HK-2 (cell line): Measurements from ENCODE around the gene WDR89.
"Not testable (repeated sequence)": the region's sequence is repeated elsewhere in the genome, so short reads cannot be mapped to it uniquely, and the experiment has no call there.

Experiments
- DNase-seq: peaks from one replicate; pipeline ENCODE4 v3.0.0-alpha.2; 2018; ENCODE audit not compliant: unreplicated experiment

Gene WDR89, protein sequence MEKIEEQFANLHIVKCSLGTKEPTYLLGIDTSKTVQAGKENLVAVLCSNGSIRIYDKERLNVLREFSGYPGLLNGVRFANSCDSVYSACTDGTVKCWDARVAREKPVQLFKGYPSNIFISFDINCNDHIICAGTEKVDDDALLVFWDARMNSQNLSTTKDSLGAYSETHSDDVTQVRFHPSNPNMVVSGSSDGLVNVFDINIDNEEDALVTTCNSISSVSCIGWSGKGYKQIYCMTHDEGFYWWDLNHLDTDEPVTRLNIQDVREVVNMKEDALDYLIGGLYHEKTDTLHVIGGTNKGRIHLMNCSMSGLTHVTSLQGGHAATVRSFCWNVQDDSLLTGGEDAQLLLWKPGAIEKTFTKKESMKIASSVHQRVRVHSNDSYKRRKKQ

DNA sequence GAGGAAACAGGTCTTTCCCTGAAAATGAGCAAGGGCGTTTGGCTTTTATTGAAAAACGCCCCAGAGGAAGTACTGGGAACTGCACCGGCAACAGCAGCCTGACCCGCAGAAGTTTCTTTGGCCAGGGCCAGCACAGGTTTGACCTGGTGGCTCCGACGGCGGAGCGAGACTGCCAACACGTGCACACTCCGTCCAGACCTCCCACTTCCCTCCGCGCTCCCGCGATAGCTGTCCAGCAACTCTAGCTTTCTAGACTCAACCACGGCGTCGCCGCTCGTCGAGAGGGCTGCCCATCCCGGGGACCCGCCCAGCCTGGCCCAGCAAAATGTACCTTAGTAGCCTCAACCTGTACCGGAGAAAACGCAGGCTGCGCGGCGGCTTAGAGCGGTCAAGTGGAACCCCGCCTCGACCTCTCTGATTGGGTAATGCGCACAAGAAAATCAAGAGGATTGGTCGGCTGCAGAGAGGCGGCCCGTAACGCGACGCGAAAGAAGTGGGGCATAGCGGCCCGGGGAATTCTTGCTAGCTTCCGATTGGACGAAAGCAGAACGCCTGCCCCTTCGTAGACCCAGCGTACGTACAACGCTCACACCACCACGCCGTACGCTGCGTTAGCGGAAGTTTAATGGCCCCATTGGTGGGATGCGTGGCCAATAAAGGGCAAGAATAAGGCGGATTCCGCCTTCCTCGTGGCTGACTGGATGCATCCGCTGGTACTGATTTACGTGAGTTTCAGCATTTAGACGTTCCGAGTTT lies at the start of gene WDR89:
Gene WDR89 (minus strand): TSS at position 399 of the 756 bp plus-strand sequence. CDS start 41,929 bp downstream, outside the sequence.
- peak; percentile 98 for DNase-seq

DNA sequence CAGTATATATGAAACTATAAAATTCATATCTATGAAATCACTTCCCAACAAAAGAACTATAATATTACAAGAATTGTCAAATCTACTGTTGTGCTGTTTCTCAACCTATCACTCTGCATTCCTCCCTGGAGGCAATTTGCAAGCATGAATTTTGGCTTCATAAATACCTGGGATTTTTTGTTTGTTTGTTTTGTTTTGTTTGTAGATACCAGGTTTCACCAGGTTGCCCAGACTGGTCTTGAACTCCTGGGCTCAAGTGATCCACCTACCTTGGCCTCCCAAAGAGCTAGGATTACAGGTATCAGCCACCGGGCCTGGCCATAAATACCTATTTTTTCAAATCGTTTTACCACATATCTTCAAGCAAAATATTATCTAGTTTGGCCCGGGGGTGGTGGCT lies 47.5 kb upstream of the WDR89 start:
- no peak for DNase-seq

DNA sequence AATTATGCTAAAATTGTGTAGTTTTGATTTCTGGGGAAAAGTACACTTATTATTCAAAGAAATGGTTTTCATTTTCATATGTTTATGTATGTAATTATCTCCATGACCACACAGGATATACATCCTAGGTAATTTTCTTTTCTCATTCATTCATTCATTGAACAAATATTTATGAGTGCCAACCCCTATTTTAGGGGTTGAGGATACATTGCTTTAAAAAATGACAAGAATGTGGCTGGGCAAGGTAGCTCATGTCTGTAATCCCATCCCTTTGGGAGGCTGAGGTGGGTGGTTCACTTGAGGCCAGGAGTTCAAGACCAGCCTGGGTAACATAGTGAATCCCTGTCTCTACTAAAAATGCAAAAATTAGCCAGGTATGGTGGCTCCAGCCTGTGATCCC lies 45.3 kb upstream of the WDR89 start:
- DNase-seq, result no peak

DNA sequence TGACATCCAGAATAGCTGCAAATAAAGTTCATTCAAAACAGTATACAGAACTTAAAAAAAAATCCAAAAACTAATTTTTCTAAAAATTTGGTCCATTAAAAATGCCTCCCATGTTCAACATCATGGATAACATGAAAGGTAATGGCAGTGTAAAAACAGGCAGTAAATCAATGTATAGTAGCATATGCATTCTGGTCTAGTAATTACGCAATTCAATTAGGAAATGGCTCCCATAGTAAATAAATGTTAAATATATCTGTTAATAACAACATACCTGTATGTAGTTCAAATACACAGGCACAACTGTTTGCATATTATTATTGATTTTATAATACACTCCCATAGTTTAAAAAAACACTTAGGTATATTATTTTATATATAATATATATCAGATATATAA lies 43.7 kb upstream of the WDR89 start:
- DNase-seq, result no peak

DNA sequence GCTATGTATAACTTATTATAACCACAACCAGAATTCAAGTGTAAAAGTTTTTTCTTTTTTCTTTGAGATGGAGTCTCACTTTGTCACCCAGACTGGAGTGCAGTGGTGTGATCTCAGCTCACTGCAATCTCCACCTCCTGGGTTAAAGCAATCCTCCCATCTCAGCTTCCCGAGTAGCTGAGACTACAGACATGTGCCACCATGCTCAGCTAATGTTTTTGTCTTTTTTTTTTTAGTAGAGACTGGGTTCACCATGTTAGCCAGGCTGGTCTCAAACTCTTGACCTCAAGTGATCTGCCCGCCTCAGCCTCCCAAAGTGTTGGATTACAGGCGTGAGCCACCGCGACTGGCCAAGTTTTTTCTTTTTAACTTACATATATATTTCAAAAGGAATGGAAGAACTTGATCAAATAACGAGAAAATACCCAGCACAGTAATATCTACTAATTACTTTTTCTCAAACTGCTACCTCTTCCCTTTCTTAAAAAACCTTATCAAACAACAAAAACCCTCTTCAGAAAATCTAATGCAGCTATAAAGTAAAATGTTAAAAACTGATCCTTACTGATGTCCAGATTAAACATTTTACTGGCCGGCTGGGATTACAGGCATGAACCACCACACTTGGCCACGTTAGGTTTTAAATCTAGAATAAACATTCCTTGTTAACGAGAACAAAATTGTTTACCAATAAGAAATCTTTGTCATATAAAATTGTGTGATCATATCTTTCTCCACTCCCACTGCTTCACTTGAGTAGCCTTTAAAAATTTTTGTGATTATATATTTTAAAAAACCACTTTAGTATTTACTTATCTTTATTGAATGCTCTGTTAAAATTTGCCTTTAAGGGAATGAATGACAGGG lies 41.3 kb upstream of the WDR89 start:
- DNase-seq, result no peak

DNA sequence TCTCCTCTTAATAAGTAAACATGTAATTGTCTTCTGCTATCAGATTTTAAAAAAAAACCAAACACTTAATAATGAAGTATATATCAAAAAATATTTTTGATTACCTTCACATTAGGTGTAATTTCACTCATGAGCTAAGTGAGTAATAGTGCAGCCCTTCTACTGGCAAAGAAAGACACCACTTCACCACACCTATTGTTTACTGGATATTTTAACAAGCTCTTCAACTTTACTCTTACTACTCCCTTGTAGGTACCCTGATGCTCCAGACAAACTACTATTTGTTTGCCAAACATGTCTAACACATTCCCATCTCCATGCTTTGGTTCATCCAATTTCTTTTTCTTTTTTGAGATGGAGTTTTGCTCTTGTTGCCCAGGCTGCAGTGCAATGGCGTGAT lies 36.9 kb upstream of the WDR89 start:
- DNase-seq, result no peak

DNA sequence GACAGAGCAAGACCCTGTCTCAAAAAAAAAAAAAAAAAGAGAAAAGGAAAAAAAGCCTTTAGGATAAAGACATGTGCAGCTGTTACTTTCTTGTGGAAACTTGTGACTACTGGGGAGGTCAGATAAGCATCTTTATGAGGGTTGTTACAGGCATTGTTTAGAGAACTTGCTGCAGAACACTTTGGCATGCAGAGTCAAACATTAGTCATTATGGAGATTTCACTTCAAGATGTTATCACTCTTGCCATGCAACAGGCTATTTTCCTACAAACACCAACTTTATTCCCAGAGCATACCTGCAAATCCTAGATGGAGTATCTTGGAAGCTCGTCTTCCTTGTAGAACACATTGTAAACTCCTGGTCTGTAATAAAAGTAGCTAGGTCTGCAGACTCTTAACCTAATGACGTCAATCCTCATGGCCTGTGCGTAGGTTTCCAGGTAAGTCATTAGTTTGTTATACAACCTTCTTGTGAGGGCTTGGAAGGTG lies 36.3 kb upstream of the WDR89 start:
- no peak for DNase-seq

DNA sequence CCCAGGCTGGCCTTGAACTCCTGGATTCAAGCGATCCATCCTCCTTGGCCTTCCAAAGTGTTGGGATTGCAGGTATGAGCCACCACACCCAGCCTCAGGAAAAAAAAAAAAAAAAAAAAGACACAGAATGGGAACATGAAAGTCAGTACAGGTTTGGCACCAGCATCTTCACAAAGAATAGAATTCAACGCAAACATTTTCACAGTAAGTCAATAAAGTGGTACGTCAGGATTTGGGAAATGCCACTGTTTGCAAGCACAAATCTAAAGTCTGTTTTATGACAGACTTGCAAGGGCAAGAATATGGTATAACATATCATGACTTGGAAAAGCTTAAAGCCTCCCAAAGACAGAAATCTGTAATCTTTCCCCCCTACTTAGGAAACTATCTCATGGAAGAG lies 34.9 kb upstream of the WDR89 start:
- DNase-seq, result no peak

DNA sequence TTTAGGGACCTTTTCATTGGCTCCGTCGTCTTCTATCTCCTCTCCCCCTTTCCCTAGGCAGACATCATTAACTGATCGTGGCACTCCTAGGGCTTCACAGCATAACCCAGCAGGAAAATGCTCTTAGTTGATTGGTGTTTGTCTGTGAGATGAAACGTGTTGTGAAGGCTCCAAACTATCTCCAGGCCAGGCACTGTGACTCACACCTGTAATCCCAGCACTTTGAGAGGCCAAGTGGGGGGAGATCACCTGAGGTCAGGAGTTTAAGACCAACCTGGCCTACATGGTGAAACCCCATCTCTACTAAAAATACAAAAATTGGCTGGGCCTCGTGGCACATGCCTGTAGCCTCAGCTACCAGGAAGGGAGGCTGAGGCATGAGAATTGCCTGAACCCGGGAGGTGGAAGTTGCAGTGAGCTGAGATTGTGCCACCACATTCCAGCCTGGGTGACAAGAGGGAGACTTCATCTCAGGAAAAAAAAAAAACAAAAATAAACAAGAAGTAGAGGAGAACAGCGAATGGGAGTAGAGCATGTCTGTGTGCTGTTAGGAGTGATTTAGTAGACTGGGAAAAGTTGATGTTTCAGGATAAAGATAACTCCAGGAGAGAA lies 32.3 kb upstream of the WDR89 start:
- DNase-seq, result no peak

DNA sequence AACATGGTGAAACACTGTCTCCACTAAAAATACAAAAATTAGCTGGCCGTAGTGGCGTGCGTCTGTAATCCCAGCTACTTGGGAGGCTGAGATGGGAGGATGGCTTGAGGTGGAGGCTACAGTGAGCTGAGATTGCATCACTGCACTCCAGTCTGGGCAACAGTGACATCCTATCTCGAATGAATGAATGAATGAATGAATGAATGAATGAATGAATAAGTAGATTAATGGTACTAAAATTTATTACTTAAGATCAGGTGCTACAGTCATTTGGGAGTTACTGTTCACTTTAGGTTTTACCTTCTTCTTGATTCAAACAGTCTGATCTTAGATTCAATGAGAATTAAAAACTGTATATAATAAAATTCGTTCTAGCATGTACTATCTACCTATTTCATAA lies 31.6 kb upstream of the WDR89 start:
- DNase-seq, result no peak

DNA sequence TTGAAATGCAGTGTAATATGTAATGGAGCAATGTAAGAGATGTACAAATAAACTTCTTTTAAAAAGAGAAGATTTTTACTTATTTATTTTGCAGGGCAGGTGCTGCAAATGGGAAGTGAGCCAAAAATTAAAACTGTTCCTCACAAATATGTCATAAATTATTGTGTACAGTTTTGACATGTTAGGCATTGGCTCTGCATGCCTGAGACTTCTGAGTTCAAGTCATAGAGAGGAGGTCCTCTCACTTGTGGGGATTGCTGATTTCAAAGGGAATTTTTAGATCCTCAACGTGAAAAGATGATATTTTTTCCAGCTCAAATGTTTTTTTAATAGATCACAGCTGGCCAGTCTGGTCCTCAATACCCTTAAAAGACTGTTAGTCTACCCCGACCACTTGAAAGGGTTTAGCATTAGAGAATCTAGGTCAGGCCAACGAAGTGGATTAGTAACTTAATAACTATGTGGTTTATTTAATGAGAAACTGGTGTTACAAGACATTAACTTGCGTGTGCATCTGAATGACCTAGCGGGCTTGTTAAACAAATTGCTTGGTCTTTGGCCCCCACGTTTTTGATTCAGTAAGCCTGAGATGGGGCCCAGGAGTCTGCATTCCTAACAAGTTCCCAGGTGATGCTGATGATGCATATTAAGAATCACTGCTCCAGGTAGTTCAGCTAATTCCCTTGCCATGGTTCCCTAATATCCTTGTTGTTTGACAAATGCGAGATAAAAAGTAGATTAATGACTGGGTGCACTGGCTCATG lies 30.9 kb upstream of the WDR89 start:
- peak; percentile 35 for DNase-seq

DNA sequence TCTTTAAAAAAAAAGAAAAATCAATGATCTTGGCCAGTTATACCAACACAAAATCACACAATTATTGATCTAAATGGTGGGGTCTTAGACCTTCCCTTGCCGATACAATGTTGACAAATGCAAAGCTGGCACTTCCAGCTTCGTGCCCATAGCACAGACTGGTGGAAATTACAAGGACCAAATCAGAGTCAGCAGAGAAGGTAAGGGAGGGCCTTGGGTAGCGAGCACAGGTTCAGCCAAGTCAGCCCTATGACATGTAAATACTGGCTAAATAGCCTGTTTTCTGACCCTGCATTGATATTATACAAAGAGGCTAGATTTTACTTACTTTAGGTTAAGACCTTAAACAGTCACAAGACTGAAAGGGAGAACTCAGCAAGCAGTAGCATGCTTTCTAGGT lies 30.3 kb upstream of the WDR89 start:
- no peak for DNase-seq

DNA sequence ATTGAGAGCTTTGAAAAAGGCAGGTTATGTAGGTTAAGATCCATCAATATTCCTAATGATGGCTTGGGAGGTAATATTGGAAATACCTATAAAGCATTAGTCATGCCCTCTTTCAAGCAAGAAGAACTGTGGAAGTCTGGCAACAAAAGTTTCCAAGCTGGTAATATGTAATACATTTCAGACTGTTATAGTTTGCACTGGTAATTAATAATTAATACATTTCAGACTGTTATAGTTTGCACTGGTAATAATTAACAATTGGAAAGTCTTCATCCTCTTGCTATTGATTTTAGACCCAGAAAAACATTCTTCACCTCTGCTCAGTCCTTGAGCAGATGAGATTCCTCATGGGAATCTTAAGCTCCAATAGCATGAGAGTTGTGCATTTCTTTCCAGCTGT lies 29.0 kb upstream of the WDR89 start:
- no peak for DNase-seq

DNA sequence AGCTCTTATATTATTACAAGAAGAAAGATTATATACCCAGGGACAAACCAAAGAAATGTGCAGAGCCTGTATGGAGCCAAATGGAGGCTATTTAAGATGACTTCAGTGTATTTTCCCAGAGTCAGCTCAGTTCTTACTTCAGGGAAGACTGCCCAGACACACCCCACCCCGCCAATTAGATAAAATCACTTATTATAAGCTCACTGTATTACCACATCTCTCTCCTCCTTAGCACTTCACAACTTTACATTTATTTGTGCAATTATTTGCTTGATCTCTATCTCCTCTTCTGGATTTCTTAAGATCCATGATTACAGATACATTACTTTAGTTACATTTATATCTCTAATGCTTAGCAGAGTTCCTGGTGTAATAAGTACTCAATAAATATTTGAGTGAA lies 24.7 kb upstream of the WDR89 start:
- DNase-seq, result no peak

DNA sequence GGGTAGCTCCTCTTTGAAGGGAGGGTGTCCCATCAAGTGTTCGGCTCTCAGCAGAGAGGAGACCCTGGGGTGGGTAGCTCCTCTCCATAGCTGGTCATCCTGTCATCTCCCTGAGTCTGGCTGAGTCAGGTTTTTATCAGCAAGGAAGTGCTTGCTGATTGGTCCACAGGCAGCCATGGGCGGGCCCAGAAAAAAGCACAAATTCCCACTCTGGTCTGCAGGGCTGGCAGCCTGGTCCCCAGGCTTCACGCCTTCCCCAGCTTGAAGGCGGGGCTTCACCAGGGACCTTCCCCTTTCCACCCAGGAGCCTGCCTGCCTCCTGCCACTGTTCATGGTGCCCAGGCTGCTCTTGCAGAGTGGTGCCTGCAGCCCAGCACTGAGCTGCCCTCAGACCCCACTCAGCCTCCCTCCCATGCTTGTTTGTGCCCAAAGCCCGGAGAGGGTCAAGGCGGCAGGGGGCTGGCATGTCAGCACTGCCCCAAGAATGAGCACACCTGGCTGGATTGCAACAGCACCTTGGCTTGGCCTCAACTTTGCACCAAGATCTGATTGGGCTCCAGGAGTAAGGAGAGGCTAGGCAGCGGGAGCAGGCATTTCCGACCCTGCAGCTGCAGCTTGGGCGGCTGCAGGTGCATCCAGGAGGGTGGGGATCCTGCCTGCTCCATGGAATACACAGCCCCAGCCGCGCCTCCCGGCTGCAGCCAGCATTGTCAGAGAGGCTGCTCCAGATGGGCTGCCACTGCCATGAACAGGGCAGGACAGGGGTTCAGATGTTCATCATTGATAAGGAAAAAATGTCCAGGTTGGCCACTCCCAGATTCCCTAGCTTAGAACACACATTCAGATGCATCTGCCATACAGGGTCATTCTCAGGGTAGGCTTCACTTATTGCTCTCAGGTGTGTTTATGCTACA lies 22.0 kb upstream of the WDR89 start:
- no peak for DNase-seq

DNA sequence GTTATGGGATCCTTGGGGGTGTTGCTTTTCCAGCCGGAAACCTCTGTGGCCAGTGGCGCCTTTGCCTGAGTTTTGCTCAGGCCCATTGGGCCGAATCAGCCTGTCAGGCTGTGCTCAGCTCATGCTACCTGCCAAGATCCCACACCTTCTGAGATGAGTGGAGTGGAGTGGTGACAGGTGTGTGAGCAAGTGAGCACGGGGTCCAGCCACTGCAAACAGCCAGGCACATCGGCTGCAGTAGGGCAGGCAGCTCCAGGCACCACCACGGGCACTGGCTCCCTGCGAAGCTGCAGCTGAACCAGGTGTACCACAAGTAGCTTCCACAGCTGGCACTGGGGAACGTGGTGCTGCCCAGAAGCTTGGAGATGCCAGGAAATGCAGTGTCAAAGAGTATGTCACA lies 21.1 kb upstream of the WDR89 start:
- no peak for DNase-seq

DNA sequence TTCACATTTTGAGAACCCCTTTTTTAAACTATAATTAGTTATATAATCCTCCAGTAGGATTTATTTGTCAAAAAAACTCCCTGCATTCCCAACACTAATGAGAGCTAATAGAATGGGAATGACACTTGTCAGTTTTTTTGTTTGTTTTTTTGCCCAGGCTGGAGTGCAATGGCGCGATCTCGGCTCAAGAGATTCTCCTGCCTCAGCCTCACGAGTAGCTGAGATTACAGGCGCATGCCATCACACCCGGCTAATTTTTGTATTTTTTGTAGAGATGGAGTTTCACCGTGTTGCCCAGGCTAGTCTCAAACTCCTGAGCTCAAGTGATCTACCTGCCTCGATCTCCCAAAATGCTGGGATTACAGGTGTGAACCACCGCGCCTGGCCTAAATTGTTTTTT lies 20.2 kb upstream of the WDR89 start:
- not testable (repeated sequence) for DNase-seq

DNA sequence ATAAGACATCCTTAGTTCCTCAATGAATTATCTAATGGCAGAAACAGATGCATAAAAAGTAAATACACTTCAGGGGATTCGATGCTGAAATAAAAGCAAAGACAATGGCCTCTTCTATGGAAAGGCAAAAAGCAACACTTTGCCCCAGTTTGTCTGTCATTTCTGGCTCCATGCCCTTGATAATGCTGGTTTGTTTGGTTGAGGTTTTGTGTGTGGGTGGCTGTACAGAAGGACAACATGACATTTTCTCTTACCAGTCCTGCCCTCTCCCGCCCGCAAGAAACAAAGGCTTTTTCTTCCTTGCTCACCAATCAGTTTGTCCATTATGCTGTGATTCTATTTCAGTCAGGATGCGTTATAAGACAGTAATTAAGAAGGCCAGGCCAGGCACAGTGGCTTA lies 18.1 kb upstream of the WDR89 start:
- DNase-seq, result no peak

DNA sequence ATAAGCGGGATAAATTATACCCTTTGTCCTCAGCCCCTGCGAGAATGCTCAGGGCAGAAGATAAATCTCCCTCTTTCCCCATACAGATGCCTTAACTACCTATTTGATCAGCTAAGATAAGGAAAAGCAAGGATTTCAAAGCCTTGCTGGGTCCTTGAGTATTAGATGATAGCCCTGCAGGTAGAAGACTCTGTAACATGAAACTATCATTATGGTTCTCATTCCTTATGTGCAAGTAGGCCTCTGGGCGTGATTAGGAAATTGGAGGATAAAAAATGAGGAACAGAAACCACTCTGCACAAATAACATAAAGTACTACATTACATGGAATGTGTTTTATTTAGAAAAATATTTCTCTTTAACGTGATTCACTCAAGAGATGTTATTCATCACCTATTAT lies 14.5 kb upstream of the WDR89 start:
- DNase-seq, result no peak

DNA sequence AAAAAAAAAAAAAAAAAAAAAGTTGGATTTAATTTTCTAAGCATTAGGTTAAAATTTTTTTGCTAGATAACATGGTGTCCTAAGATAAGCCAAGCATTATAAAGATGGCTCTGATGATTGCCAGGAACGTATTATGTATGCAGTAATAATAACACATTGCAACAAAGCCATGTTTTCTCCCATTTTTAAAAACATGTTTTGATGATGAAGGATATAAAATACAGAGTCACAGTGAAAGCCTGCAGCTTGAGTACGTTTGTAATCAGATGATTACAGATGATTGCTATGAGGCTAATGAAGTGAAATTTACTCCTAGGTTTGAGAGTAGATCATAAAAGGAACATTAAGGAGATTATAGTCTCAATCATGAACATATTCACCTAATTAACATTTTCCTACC lies 13.3 kb upstream of the WDR89 start:
- no peak for DNase-seq
